ENCODE data around the gene SPINK4.

- TF ChIP-seq POLR2AphosphoS5 (IDR thresholded peaks at IDR 0.05; ENCODE audit: low read depth, low read length): no peak
- no peak for TF ChIP-seq SPI1 (IDR thresholded peaks at IDR 0.05; ENCODE audit: low read depth, low read length)
- TF ChIP-seq POLR2A (IDR thresholded peaks at IDR 0.05; ENCODE audit: low read depth, low read length): no peak
- TF ChIP-seq TAF1 (IDR thresholded peaks at IDR 0.05; ENCODE audit: low read depth, low read length): no peak
- no peak for TF ChIP-seq POU2F2 (IDR thresholded peaks at IDR 0.05; ENCODE audit: low read depth, low read length)
- TF ChIP-seq PAX5 (IDR thresholded peaks at IDR 0.05; ENCODE audit: insufficient read depth, low read length, severe bottlenecking): no peak
Observed at GRCh38 chr9:33231623-33231942, 8.4 kb upstream of the SPINK4 start.
